H9 (cell line): ENCODE results near the gene FAM210B. TPM values are rescaled to one million over a fixed set of nuclear protein-coding genes. Genes with fewer than 3 reads are reported as not detected.

Source experiments
- DNase-seq: peaks from one replicate; pipeline ENCODE4 v3.0.0-alpha.2; 2017
- H2AFZ ChIP-seq: one replicate; pipeline ENCODE4 v1.6.1; 2013; ENCODE audit warnings: mild to moderate bottlenecking, low read length, control low read depth, moderate library complexity
- H2AK5ac ChIP-seq: 2 replicates; pipeline ENCODE4 v1.6.1; 2013; ENCODE audit warnings: low read length, control low read depth, mixed read lengths; ENCODE audit not compliant: insufficient read length
- H2BK120ac ChIP-seq: one replicate; pipeline ENCODE4 v1.6.1; 2013; ENCODE audit warnings: low read depth, mild to moderate bottlenecking, low read length, control low read depth, inconsistent platforms; ENCODE audit not compliant: poor library complexity, severe bottlenecking
- H2BK12ac ChIP-seq: 2 replicates; pipeline ENCODE4 v1.6.1; 2013; ENCODE audit warnings: low read length, control low read depth, mixed read lengths, low read depth; ENCODE audit not compliant: insufficient read length
- H2BK15ac ChIP-seq: 2 replicates; pipeline ENCODE4 v1.6.1; 2013; ENCODE audit warnings: low read depth, low read length, control low read depth
- H2BK20ac ChIP-seq: one replicate; pipeline ENCODE4 v1.6.1; 2013; ENCODE audit warnings: low read depth, mild to moderate bottlenecking, low read length, control low read depth, inconsistent platforms; ENCODE audit not compliant: poor library complexity, severe bottlenecking
- H2BK5ac ChIP-seq: 2 replicates; pipeline ENCODE4 v1.6.1; 2013; ENCODE audit warnings: low read length, control low read depth, mixed read lengths; ENCODE audit not compliant: insufficient read length
- H3K14ac ChIP-seq: 2 replicates; pipeline ENCODE4 v1.6.1; 2013; ENCODE audit warnings: low read length, control low read depth; ENCODE audit not compliant: insufficient read depth
- H3K18ac ChIP-seq: 2 replicates; pipeline ENCODE4 v1.6.1; 2013; ENCODE audit warnings: low read depth, mild to moderate bottlenecking, mixed read lengths, low read length, control low read depth; ENCODE audit not compliant: insufficient read length
- H3K23ac ChIP-seq: 2 replicates; pipeline ENCODE4 v1.6.1; 2013; ENCODE audit warnings: low read length, control low read depth, mixed read lengths, low read depth; ENCODE audit not compliant: insufficient read length
- H3K23me2 ChIP-seq: 2 replicates; pipeline ENCODE4 v1.6.1; 2013; ENCODE audit warnings: low read depth, mild to moderate bottlenecking, mixed read lengths, low read length, control low read depth; ENCODE audit not compliant: insufficient read length, poor library complexity, severe bottlenecking
- H3K27ac ChIP-seq: 2 replicates; pipeline ENCODE4 v1.5.1; 2013; ENCODE audit warnings: low read length, control low read depth, mixed read lengths, low read depth; ENCODE audit not compliant: insufficient read length
- H3K27me3 ChIP-seq: 2 replicates; pipeline ENCODE4 v1.6.1; 2013; ENCODE audit warnings: low read length, control low read depth, inconsistent platforms; ENCODE audit not compliant: insufficient read depth
- H3K4ac ChIP-seq: 2 replicates; pipeline ENCODE4 v1.6.1; 2013; ENCODE audit warnings: low read depth, mild to moderate bottlenecking, control low read depth, inconsistent platforms, low read length, moderate library complexity
- H3K4me1 ChIP-seq: 2 replicates; pipeline ENCODE4 v1.6.1; 2013; ENCODE audit warnings: low read length, control low read depth, inconsistent platforms; ENCODE audit not compliant: insufficient read depth
- H3K4me2 ChIP-seq: 2 replicates; pipeline ENCODE4 v1.6.1; 2013; ENCODE audit warnings: low read length, control low read depth, mixed read lengths; ENCODE audit not compliant: insufficient read length, insufficient read depth
- H3K56ac ChIP-seq: 2 replicates; pipeline ENCODE4 v1.6.1; 2013; ENCODE audit warnings: low read depth, mild to moderate bottlenecking, mixed read lengths, low read length, control low read depth; ENCODE audit not compliant: insufficient read length
- H3K79me1 ChIP-seq: 2 replicates; pipeline ENCODE4 v1.6.1; 2013; ENCODE audit warnings: low read depth, mild to moderate bottlenecking, moderate library complexity, low read length, control low read depth, inconsistent platforms; ENCODE audit not compliant: insufficient read depth, poor library complexity, severe bottlenecking
- H3K79me2 ChIP-seq: 2 replicates; pipeline ENCODE4 v1.6.1; 2013; ENCODE audit warnings: low read length, control low read depth, inconsistent platforms; ENCODE audit not compliant: insufficient read depth
- H3K9ac ChIP-seq: 2 replicates; pipeline ENCODE4 v1.6.1; 2013; ENCODE audit warnings: low read length, control low read depth, mixed read lengths; ENCODE audit not compliant: insufficient read length; ENCODE audit errors: extremely low read depth
- H3K9me3 ChIP-seq: one replicate; pipeline ENCODE4 v1.6.1; 2013; ENCODE audit warnings: low read depth, low read length, inconsistent platforms; ENCODE audit not compliant: control insufficient read depth
- H3T11ph ChIP-seq: one replicate; pipeline ENCODE4 v1.6.1; 2013; ENCODE audit warnings: mild to moderate bottlenecking, low read length, control low read depth, inconsistent platforms
- H4K20me1 ChIP-seq: one replicate; pipeline ENCODE4 v1.6.1; 2013; ENCODE audit not compliant: control insufficient read depth, insufficient read length, insufficient read depth
- H4K5ac ChIP-seq: 2 replicates; pipeline ENCODE4 v1.6.1; 2013; ENCODE audit warnings: low read depth, mild to moderate bottlenecking, mixed read lengths, low read length, control low read depth; ENCODE audit not compliant: insufficient read length
- H4K8ac ChIP-seq: replicated peaks from 2 replicates; pipeline ENCODE4 v1.6.1; 2013; ENCODE audit warnings: low read length, control low read depth, mixed read lengths, low read depth; ENCODE audit not compliant: insufficient read length
- H4K91ac ChIP-seq: 2 replicates; pipeline ENCODE4 v1.6.1; 2013; ENCODE audit warnings: low read depth, mild to moderate bottlenecking, moderate library complexity, mixed read lengths, low read length, control low read depth; ENCODE audit not compliant: insufficient read length
- H3K27ac Mint-ChIP-seq, 3 experiments: 2 replicates in 2 of 3; 3 replicates in 1 of 3; pipeline ENCODE4 v1.8.0; 2020 to 2021; ENCODE audit warnings: mixed read lengths in 3 of 3, mild to moderate bottlenecking in 1 of 3, moderate library complexity in 1 of 3
- H3K27me3 Mint-ChIP-seq: 2 replicates; pipeline ENCODE4 v1.8.0; 2021; ENCODE audit warnings: low read depth, mild to moderate bottlenecking, moderate library complexity, mixed read lengths
- H3K36me3 Mint-ChIP-seq, 3 experiments: 2 replicates in 2 of 3; 3 replicates in 1 of 3; pipeline ENCODE4 v1.8.0; 2020 to 2021; ENCODE audit warnings: low read depth in 3 of 3, mixed read lengths in 3 of 3; ENCODE audit not compliant: insufficient read depth in 1 of 3
- H3K4me1 Mint-ChIP-seq, 2 experiments: 2 replicates each; pipeline ENCODE4 v1.8.0; 2020; ENCODE audit warnings: mixed read lengths in 2 of 2
- H3K4me3 Mint-ChIP-seq, 2 experiments: 2 replicates in 1 of 2; 3 replicates in 1 of 2; pipeline ENCODE4 v1.8.0; 2020 to 2021; ENCODE audit warnings: mild to moderate bottlenecking in 2 of 2, mixed read lengths in 2 of 2, moderate library complexity in 1 of 2
- H3K9me3 Mint-ChIP-seq, 2 experiments: 2 replicates in 1 of 2; 3 replicates in 1 of 2; pipeline ENCODE4 v1.8.0; 2020; ENCODE audit warnings: mild to moderate bottlenecking in 2 of 2, mixed read lengths in 2 of 2, moderate library complexity in 1 of 2
- WGBS: extraction: QIAGEN DNeasy Blood & Tissue Kit; methylation state at CpG from one replicate; pipeline ENCODE4 v1.1.7; 2013; ENCODE audit warnings: missing lambda C conversion rate, low lambda C conversion rate, mixed read lengths; ENCODE audit not compliant: insufficient read length; ENCODE audit errors: extremely low coverage; 5-methylcytosine and 5-hydroxymethylcytosine counted together
- total RNA-seq: library from RNA; stranded (reverse); gene quantifications from 2 replicates; pipeline ENCODE4 v1.2.1, GENCODE V29; 2021
- TF ChIP-seq, protein P1 (sequence below): fragments of 200-600 bp; sonication (generic); conservative IDR thresholded peaks from 3 replicates; pipeline ENCODE4 v1.8.0; 2021; ENCODE audit warnings: antibody characterized with exemption, mild to moderate bottlenecking

FAM210B gene
- total RNA-seq, 1 experiment from 2014 or later, result 24.2 TPM

DNA sequence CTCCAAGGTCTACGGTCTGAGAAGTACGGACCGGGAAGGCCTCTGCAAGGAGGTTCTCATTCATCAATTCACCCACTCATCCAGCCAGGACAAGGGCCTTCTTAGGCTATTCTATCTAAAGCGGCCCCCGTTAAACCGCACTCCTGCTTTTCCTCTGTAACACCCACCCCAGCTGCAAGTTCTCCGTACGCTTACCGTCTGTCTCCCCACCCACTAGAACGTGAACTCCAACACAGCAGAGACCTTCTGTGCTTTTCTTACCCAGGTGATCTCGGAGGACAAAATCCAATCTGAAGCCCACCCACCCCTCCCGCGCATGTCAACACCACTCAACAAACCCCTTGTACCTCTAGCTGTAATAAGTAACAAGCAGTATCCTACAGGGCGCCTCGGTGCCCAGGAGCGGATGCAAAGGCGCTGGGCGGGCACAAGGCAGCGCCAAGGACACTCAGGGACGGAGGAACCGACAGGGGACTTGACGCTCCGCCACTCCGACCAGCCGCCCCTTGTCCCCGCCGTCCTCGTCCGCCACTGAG lies 32.9 kb downstream of the FAM210B start:
- Histone ChIP-seq H3K18ac (peak overlapping the region; percentile 88), H4K5ac (no peak overlapping the region), H2BK15ac (no peak overlapping the region), H3K79me1 (peaks cover 19% of the 10 kb centered on the region), H3K9me3 (no peaks in the 10 kb centered on the region), H3K9ac (peak overlapping the region; percentile 88), H4K20me1 (no peaks in the 10 kb centered on the region), H3K23me2 (peaks cover 6% of the 10 kb centered on the region), H3K23ac (no peak overlapping the region), H3K27ac (no peak overlapping the region), H2BK20ac (no peak overlapping the region), H2AFZ (no peak overlapping the region), H3K14ac (peak overlapping the region; percentile 91; the same call in 1 of the 2 replicates), H3K79me2 (peaks cover 32% of the 10 kb centered on the region; the same call in 1 of the 2 replicates), H2BK120ac (no peak overlapping the region), H3T11ph (no peak overlapping the region), H4K8ac (no peak overlapping the region), H3K4me2 (peak overlapping the region; percentile 96), H3K27me3 (no peaks in the 10 kb centered on the region), H2BK12ac (no peak overlapping the region), H3K4ac (no peak overlapping the region), H3K56ac (no peak overlapping the region), H2BK5ac (no peak overlapping the region), H2AK5ac (no peak overlapping the region), H4K91ac (no peak overlapping the region), H3K4me1 (no peaks in the 10 kb centered on the region)
- H3K4me1 Mint-ChIP-seq, result peaks cover 23 to 28% of the 10 kb centered on the region in 2 experiments
- DNase-seq, result no peak
- no peak overlapping the region; a peak in 3 of 7 replicates for H3K27ac Mint-ChIP-seq
- H3K4me3 Mint-ChIP-seq, result no peak overlapping the region
- no CpG with 5 or more reads among the region's 29 CpGs for WGBS
- TF ChIP-seq, protein P1, sequence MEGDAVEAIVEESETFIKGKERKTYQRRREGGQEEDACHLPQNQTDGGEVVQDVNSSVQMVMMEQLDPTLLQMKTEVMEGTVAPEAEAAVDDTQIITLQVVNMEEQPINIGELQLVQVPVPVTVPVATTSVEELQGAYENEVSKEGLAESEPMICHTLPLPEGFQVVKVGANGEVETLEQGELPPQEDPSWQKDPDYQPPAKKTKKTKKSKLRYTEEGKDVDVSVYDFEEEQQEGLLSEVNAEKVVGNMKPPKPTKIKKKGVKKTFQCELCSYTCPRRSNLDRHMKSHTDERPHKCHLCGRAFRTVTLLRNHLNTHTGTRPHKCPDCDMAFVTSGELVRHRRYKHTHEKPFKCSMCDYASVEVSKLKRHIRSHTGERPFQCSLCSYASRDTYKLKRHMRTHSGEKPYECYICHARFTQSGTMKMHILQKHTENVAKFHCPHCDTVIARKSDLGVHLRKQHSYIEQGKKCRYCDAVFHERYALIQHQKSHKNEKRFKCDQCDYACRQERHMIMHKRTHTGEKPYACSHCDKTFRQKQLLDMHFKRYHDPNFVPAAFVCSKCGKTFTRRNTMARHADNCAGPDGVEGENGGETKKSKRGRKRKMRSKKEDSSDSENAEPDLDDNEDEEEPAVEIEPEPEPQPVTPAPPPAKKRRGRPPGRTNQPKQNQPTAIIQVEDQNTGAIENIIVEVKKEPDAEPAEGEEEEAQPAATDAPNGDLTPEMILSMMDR, result no peak
- H3K27me3 Mint-ChIP-seq, result no peaks in the 10 kb centered on the region
- H3K9me3 Mint-ChIP-seq, result no peaks in the 10 kb centered on the region
- peaks cover 35 to 62% (median 48%) of the 10 kb centered on the region in 3 experiments; a peak in 6 of 7 replicates for H3K36me3 Mint-ChIP-seq
